GM19035 (cell line): ENCODE measurements around the gene GRK2.

Experiments used
- ATAC-seq: cut with Tn5 transposase; IDR thresholded peaks from one replicate; pipeline ENCODE4 v1.9.1; 2021; ENCODE audit not compliant: unreplicated experiment

Gene GRK2

DNA sequence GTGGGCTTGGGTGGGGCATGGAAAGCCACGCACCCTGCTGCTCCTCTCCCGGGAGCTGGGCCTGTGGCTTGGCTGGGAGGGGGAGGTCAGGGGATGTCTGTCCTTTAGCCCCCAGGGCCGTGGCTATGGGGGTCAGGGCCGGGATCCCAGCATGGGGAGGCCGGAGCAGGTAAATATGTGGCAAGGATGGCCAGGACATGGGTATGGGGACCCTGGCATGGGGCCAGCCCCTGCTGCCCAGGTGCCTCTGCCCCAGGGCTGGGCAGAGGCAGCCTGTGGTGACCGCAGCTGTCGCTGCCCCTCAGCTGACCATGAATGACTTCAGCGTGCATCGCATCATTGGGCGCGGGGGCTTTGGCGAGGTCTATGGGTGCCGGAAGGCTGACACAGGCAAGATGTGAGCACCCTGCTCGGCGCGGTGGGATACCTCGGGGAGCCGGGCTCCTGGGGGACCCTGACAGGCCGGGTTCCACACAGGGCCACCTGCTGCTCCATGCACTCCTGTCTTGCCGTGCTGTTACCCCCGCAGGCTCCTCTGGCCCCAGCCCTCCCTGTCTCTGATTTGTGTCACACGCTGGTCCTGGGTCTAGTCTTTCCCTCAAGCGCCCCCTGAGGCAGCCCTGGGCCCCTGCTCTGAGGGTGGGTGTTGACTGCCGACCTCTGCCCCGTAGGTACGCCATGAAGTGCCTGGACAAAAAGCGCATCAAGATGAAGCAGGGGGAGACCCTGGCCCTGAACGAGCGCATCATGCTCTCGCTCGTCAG, 14.7 kb downstream of the GRK2 start:
- no peak for ATAC-seq

DNA sequence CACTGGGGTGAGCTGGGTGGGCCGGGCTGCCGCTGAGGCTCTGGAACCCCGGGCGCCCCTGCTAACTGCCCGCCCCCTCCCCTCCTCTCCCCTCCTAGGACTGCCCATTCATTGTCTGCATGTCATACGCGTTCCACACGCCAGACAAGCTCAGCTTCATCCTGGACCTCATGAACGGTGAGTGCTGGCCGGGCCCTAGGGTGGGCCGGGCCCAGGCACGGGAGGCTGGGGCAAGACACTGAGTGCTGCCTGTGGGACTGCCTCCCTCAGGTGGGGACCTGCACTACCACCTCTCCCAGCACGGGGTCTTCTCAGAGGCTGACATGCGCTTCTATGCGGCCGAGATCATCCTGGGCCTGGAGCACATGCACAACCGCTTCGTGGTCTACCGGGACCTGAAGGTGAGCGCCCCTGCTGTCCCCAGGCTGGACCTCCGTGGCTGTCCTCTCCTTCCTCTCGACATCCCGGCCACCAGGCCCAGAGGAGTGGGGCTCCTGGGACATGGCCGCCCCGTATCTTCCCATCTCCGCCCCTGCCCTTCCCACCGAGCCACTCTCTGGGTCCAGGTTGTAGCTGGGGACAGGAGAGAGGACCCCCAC, 15.4 kb downstream of the GRK2 start:
- ATAC-seq = no peak

DNA sequence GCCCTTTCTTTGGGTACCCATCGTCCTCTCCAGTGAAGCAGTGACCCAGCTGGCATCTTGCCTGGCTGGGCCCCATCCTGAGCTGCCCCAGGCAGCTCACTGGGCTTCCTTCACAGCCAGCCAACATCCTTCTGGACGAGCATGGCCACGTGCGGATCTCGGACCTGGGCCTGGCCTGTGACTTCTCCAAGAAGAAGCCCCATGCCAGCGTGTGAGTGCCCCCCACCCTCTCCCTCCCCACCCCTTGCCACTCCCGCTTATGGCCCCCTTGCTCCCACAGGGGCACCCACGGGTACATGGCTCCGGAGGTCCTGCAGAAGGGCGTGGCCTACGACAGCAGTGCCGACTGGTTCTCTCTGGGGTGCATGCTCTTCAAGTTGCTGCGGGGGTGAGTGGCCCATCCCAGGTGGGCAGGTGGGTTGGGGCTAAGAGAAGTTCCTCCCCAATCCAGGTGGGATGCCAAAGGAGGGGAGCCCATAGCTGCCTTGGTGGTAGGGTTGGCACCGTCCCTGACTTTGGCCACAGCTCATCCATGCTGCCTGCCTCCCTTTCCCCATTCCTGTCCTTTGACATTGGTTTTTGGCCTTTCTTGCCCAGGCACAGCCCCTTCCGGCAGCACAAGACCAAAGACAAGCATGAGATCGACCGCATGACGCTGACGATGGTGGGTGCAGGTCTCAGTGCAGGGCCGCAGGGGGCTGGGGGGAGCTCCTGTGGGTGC, 16.0 kb downstream of the GRK2 start:
- no peak for ATAC-seq

DNA sequence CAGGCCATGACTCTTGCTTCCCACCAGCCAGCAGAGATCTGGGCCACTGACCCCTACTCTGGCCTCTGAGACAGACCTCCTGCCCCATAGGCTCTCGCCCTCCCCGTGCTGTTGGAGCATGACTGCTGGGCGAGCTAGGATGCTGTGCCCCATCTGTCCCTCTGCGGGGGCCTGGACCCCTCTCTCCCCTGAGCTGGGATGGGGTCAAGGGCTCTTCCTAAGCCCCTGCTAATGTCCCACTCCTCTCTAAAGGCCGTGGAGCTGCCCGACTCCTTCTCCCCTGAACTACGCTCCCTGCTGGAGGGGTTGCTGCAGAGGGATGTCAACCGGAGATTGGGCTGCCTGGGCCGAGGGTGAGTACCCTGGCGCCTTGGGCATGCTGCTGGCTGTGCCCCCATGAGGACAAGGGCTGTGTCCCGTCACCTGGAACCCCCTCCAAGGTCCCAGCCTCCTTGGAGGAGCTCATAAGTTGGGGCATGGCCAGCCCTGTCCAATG, 16.7 kb downstream of the GRK2 start:
- ATAC-seq = no peak

DNA sequence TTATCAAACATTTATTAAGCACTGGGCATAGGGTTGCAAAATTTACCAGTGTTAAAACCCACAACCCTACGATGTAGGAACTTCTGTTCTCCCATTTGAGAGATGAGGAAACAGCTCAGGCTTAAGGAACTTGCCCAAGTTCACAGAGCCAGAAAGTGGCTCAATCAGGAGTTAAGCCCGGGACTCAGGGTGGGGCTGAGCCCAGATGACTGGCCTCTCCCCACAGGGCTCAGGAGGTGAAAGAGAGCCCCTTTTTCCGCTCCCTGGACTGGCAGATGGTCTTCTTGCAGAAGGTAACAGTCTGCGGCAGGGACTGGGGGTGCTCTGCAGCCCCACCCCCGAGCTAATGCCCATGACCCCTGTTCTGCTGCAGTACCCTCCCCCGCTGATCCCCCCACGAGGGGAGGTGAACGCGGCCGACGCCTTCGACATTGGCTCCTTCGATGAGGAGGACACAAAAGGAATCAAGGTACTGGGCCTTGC, 17.2 kb downstream of the GRK2 start:
- ATAC-seq = no peak

GRCh38 chr11:67284811-67285540, 18.7 kb downstream of the GRK2 start:
- ATAC-seq = no peak

DNA sequence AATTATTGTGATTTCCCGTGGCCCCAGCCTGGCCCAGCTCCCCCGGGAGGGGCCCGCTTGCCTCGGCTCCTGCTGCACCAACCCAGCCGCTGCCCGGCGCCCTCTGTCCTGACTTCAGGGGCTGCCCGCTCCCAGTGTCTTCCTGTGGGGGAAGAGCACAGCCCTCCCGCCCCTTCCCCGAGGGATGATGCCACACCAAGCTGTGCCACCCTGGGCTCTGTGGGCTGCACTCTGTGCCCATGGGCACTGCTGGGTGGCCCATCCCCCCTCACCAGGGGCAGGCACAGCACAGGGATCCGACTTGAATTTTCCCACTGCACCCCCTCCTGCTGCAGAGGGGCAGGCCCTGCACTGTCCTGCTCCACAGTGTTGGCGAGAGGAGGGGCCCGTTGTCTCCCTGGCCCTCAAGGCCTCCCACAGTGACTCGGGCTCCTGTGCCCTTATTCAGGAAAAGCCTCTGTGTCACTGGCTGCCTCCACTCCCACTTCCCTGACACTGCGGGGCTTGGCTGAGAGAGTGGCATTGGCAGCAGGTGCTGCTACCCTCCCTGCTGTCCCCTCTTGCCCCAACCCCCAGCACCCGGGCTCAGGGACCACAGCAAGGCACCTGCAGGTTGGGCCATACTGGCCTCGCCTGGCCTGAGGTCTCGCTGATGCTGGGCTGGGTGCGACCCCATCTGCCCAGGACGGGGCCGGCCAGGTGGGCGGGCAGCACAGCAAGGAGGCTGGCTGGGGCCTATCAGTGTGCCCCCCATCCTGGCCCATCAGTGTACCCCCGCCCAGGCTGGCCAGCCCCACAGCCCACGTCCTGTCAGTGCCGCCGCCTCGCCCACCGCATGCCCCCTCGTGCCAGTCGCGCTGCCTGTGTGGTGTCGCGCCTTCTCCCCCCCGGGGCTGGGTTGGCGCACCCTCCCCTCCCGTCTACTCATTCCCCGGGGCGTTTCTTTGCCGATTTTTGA, 19.5 kb downstream of the GRK2 start:
- no peak for ATAC-seq

GRCh38 chr11:67286621-67287333, 20.5 kb downstream of the GRK2 start:
- ATAC-seq = no peak

DNA sequence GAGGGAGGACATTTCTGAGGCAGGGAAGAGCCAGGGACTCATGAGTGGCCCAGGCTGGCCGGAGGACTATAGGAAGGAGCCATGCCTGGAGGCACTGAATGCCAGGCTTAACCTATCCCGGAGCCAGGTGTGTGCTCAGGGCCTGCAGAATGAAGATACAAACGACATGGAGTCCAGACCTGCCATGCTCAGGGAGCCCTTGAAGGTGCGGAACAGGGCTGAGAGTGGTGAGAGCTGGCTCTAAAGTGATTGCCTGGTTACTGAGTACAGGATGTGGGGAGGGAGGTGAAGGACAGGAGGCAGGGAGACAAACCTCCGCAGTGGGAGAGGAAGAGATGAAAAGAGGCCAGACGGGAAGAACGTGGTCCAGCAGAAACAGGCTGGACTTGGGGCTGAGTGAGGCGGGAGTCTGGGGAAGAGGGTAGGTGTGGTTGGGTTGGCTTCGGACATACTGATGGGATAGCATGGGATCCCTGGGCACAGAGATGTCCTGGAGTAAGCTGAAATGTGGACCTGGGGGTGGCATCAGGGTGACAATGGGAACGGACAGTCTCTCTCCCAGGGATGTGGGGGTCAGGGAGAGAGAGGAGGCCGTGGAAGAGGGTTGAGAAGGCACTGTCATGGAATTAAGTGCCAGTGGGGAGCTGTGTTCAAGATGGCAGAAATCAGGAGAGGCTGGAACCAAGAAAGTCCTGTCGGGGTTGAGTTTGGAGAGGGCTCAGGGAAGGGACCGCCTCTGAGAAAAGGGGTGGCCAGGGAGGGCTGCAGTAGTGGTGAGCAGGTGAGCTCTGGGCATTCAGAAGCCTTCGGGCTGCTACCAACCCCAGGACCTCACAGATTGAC, 21.3 kb downstream of the GRK2 start:
- ATAC-seq = no peak

GRCh38 chr11:67288198-67288451, 21.9 kb downstream of the GRK2 start:
- peak; percentile 1 for ATAC-seq

GRCh38 chr11:67288452-67289225, 22.4 kb downstream of the GRK2 start:
- ATAC-seq = peak; percentile 58

GRCh38 chr11:67289226-67289650, 23.0 kb downstream of the GRK2 start, which contains the start of gene ANKRD13D:
TSS of gene ANKRD13D (plus strand) at chr11:67289303. CDS start at chr11:67289461, 158 bp downstream.
- peak; percentile 52 for ATAC-seq

GRCh38 chr11:67289651-67290479, 23.6 kb downstream of the GRK2 start:
- ATAC-seq = no peak

DNA sequence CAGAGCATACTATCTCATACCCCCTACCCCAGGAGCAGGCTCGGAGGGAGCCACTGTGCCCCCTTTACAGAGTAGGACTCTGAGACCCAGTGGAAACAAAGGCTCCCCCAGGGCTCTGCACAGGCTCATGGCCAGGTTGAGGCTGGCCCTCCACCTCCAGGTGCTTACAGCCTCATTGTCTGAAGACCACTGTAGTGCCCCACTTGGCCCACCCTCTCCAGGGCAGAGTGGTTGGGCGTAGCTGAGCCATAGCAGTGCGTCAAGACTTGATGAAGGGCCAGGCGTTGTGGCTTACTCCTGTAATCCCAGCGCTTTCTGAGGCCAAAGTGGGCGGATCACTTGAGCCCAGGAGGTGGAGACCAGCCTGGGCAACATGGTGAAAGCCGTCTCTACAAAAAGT, 24.5 kb downstream of the GRK2 start:
- ATAC-seq = no peak

DNA sequence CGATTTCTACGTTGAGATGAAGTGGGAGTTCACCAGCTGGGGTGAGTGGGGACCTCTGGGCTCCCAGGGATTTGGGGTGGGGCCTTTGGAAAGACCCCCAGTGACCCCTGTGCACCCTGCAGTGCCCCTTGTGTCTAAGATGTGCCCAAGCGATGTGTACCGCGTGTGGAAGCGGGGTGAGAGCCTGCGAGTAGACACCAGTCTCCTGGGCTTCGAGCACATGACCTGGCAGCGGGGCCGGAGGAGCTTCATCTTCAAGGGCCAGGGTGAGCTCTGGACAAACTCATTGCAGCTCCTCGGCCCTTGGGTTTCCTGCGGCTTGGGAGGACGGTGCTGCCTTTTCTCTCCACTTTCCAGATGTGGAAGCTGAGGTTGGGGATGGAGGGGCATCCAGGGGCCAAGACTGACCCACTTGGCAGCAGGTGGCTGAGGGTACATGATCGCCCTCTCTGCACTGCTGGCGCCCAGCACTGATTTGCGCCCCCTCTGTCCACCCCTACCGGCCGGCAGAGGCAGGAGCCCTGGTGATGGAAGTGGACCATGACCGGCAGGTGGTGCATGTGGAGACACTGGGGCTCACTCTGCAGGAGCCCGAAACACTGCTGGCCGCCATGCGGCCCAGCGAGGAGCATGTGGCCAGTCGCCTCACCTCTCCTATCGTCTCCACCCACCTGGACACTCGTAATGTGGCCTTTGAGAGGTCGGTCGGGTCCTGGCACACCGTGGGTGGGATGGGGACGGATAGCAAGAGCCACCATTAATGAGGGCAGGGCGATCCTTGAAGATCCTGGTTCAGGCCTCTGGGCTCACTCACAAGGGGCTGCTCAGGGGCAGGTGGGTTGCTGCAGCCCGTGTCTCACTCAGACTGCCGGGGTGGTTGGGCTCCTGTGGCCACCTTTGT, 25.5 kb downstream of the GRK2 start:
- ATAC-seq = no peak

- ATAC-seq = no peak
Measured at GRCh38 chr11:67292671-67293070, 26.4 kb downstream of the GRK2 start.
